HepG2 (cell line): Measurements from ENCODE around the gene CERT1. TPM values are rescaled to one million over a fixed set of nuclear protein-coding genes. Genes with fewer than 3 reads are reported as not detected.

Source experiments
- ATAC-seq: fragments of 200-7000 bp; cut with Tn5 transposase; 3 replicates; pipeline ENCODE4 v1.9.1; 2020; ENCODE audit warnings: mild to moderate bottlenecking, moderate library complexity
- BruUV-seq: library from RNA; stranded (reverse); fragments of 400-500 nt; replicated peaks from 2 replicates; lab custom pipeline; 2021; lab: Mats Ljungman, UMichigan
- CTCF ChIA-PET: fragments of 300-600 bp; formaldehyde crosslinking; extraction: SDS; loops from one replicate; lab custom pipeline; 2021; ENCODE audit warnings: low total read pairs, inconsistent platforms, low intra/inter-chr PET ratio; lab: Yijun Ruan, JAX
- POLR2A ChIA-PET: fragments of 350-600 bp; sonication (Branson Sonifier 250); formaldehyde crosslinking; loops from one replicate; lab custom pipeline; 2020; ENCODE audit warnings: antibody characterized with exemption, inconsistent platforms; lab: Yijun Ruan, JAX
- DNase-seq: peaks from one replicate; pipeline ENCODE4 v3.0.0-alpha.2; 2015; ENCODE audit warnings: low spot score
- FAIRE-seq: peaks from 3 replicates; lab custom pipeline; 2011; peaks lifted over from hg19 to GRCh38; lab: Jason Lieb, UNC
- H2AFZ ChIP-seq: one replicate; pipeline ENCODE4 v1.6.1; 2011; ENCODE audit warnings: low read length, inconsistent platforms
- H3K27ac ChIP-seq: fragments of 300-600 bp; 3 replicates; pipeline ENCODE4 v1.8.0; 2011; ENCODE audit warnings: mixed run types, mild to moderate bottlenecking, mixed read lengths, low read length, inconsistent platforms; ENCODE audit not compliant: insufficient read depth; ENCODE audit errors: extremely low read length
- H3K27me3 ChIP-seq, 2 experiments: fragments of 200-600 bp in 1 of 2; 2 replicates in 1 of 2; 3 replicates in 1 of 2; pipeline versions ENCODE4 v1.6.0 to v1.8.0; 2011; ENCODE audit warnings: low read length in 2 of 2, mild to moderate bottlenecking in 2 of 2, moderate library complexity in 2 of 2, inconsistent platforms in 1 of 2; ENCODE audit not compliant: insufficient read depth in 2 of 2, control insufficient read depth in 1 of 2
- H3K36me3 ChIP-seq, 2 experiments: fragments of 200-600 bp in 1 of 2; replicated peaks in 1 of 2; 2 replicates in 1 of 2; 3 replicates in 1 of 2; pipeline versions ENCODE4 v1.5.1 to v1.8.0; 2011; ENCODE audit warnings: low read length in 2 of 2, inconsistent platforms in 1 of 2; ENCODE audit not compliant: insufficient read depth in 2 of 2, control insufficient read depth in 1 of 2
- H3K4me1 ChIP-seq: 2 replicates; pipeline ENCODE4 v1.5.1; 2012; ENCODE audit warnings: low read length, inconsistent platforms; ENCODE audit not compliant: insufficient read depth
- H3K4me2 ChIP-seq: 2 replicates; pipeline ENCODE4 v1.6.0; 2011; ENCODE audit warnings: low read depth, low read length, inconsistent platforms
- H3K4me3 ChIP-seq, 3 experiments: fragments of 200-600 bp in 1 of 3; sonication (generic), shearing (Covaris generic) in 1 of 3; replicated peaks in 1 of 3; 2 replicates each; pipeline ENCODE4 v1.5.1; 2011 to 2016; ENCODE audit warnings: low read length in 3 of 3, inconsistent platforms in 2 of 3, low read depth in 2 of 3, mild to moderate bottlenecking in 2 of 3, control low read depth in 1 of 3, mixed read lengths in 1 of 3; ENCODE audit not compliant: insufficient read depth in 1 of 3
- H3K79me2 ChIP-seq: one replicate; pipeline ENCODE4 v1.6.1; 2011; ENCODE audit warnings: low read length, inconsistent platforms; ENCODE audit not compliant: insufficient read depth
- H3K9ac ChIP-seq: 2 replicates; pipeline ENCODE4 v1.6.0; 2011; ENCODE audit warnings: mild to moderate bottlenecking, low read depth, low read length, inconsistent platforms; ENCODE audit not compliant: insufficient read depth
- H3K9me3 ChIP-seq: 2 replicates; pipeline ENCODE4 v1.5.1; 2012; ENCODE audit warnings: mild to moderate bottlenecking, low read length
- H4K20me1 ChIP-seq: 2 replicates; pipeline ENCODE4 v1.6.0; 2011; ENCODE audit warnings: inconsistent platforms, mild to moderate bottlenecking, low read length, moderate library complexity; ENCODE audit not compliant: insufficient read depth
- CBX1 ChIP-seq: IDR thresholded peaks from one replicate; pipeline ENCODE4 v1.6.1; 2016; ENCODE audit warnings: antibody characterized with exemption, low read depth
- CREB1 ChIP-seq, 2 experiments: fragments of 450-650 bp in 1 of 2; IDR thresholded peaks; 2 replicates each; pipeline ENCODE4 v1.6.1; 2016 to 2017; ENCODE audit warnings: control low read depth in 1 of 2, mild to moderate bottlenecking in 1 of 2, missing compliant biosample characterization in 1 of 2, missing genetic modification characterization in 1 of 2
- DNMT3B ChIP-seq: conservative IDR thresholded peaks from 2 replicates; pipeline ENCODE4 v1.6.1; 2016; ENCODE audit warnings: missing biosample characterization, control low read depth
- ERF ChIP-seq: IDR thresholded peaks from 2 replicates; pipeline ENCODE4 v1.6.1; 2018; ENCODE audit warnings: missing biosample characterization, missing genetic modification reagents
- ISX ChIP-seq: sonication (generic); formaldehyde crosslinking; conservative IDR thresholded peaks from 2 replicates; pipeline ENCODE4 v1.5.0; 2020; ENCODE audit warnings: missing genetic modification reagents
- TCF7L2 ChIP-seq: IDR thresholded peaks from 2 replicates; pipeline ENCODE4 v1.6.1; 2011; ENCODE audit warnings: mild to moderate bottlenecking, low read depth, low read length, moderate library complexity
- TOE1 ChIP-seq: sonication (generic); formaldehyde crosslinking; IDR thresholded peaks from 2 replicates; pipeline ENCODE4 v1.4.0; 2020; ENCODE audit warnings: mild to moderate bottlenecking, missing genetic modification reagents
- ZMYM3 ChIP-seq: sonication (generic); formaldehyde crosslinking; IDR thresholded peaks from 2 replicates; pipeline ENCODE4 v1.5.1; 2020; ENCODE audit warnings: mild to moderate bottlenecking, missing genetic modification reagents
- ZNF124 ChIP-seq: sonication (generic); formaldehyde crosslinking; IDR thresholded peaks from 2 replicates; pipeline ENCODE4 v1.4.0; 2020; ENCODE audit warnings: missing genetic modification reagents
- ZNF160 ChIP-seq: sonication (generic); formaldehyde crosslinking; IDR thresholded peaks from 2 replicates; pipeline ENCODE4 v1.8.0; 2022; ENCODE audit warnings: mild to moderate bottlenecking, inconsistent platforms, missing genetic modification reagents
- ZNF598 ChIP-seq: sonication (generic); formaldehyde crosslinking; IDR thresholded peaks from 2 replicates; pipeline ENCODE4 v1.5.1; 2020; ENCODE audit warnings: mild to moderate bottlenecking, missing genetic modification reagents, borderline replicate concordance
- ZNF652 ChIP-seq: IDR thresholded peaks from 2 replicates; pipeline ENCODE4 v1.6.1; 2016; ENCODE audit warnings: low read depth, borderline replicate concordance
- WGBS: methylation state at CpG from one replicate; pipeline ENCODE4 v1.1.6; 2017; ENCODE audit warnings: low lambda C conversion rate; 5-methylcytosine and 5-hydroxymethylcytosine counted together
- in situ Hi-C: cut with HindIII; loops from 2 replicates; pipeline ENCODE4 v1.10.0; 2017; ENCODE audit warnings: low pct_unique_long_range_greater_than_20kb; ENCODE audit not compliant: extremely low pct_ligation_motif_present
- intact Hi-C: fragments of 100-400 bp; cut with micrococcal nuclease; formaldehyde crosslinking; loops from one replicate; pipeline ENCODE4 v1.10.0; 2022; ENCODE audit not compliant: unreplicated experiment
- polyA plus RNA-seq, 8 experiments: library from polyadenylated mRNA; depleted of rRNA in 3 of 8; stranded (reverse) in 7 of 8; unstranded in 1 of 8; fragments of >200 nt; fragmentation: Illumina TruSeq in 4 of 8; extraction: Trizol in 4 of 8; gene quantifications; 2 replicates each; pipeline versions ENCODE4 v1.2.1 to v1.2.3, GENCODE V29; 2011 to 2016; ENCODE audit warnings: low read depth in 4 of 8, missing spikeins in 1 of 8, mixed read lengths in 1 of 8; ENCODE audit not compliant: insufficient read depth in 1 of 8
- total RNA-seq, 5 experiments: library from RNA; depleted of rRNA; stranded (reverse); fragments of >200 nt; fragmentation: Illumina TruSeq; extraction: Trizol; gene quantifications; 2 replicates each; pipeline ENCODE4 v1.2.3, GENCODE V29; 2016; ENCODE audit warnings: low read depth in 1 of 5
- TF ChIP-seq, protein P1 (sequence below): sonication (generic); formaldehyde crosslinking; IDR thresholded peaks from 2 replicates; pipeline ENCODE4 v1.4.0; 2020; ENCODE audit warnings: missing genetic modification reagents
- TF ChIP-seq, protein P2 (sequence below): sonication (generic); formaldehyde crosslinking; IDR thresholded peaks from 2 replicates; pipeline ENCODE4 v1.5.1; 2020; ENCODE audit warnings: mild to moderate bottlenecking, missing genetic modification reagents, moderate library complexity

The CERT1 gene
- total and polyA plus RNA-seq, 2 of the 13 experiments (the other 11 are each of a cell fraction or from before 2014, with no cell fraction given) = 8.2 to 12.7 TPM

DNA sequence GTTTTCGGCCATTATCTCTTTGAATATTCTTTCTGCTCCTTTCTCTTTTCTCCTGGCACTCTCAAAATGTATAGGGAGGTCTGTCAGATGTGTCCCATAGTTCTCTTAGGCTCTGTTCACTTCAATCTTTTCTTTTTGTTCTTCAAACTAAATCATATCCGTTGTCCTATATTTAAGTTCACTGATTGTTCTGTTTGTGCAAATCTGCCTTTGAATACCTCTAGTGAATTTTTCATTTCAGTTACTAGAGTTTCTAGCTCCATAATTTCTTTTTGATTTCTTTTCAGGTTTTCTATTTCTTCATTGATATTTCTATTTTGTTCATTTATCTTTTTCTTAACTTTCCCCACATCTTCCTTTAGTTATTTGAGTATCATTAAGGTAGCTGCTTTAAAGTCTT lies 65.4 kb downstream of the CERT1 start:
- CTCF ChIA-PET = no interaction called here
- no peak for DNase-seq
- H3K27ac ChIP-seq = no peak overlapping the region
- H3K27me3 ChIP-seq = no peaks in the 10 kb centered on the region
- H3K9ac ChIP-seq = no peak overlapping the region
- no peaks in the 10 kb centered on the region for H3K79me2 ChIP-seq
- in situ Hi-C loops = no loop called here
- intact Hi-C loops = no loop called here
- ATAC-seq = no peak
- BruUV-seq = no TSS peak
- H4K20me1 ChIP-seq = no peaks in the 10 kb centered on the region
- no peaks in the 10 kb centered on the region; a peak in 1 of 5 replicates for H3K36me3 ChIP-seq
- H3K4me3 ChIP-seq = no peak overlapping the region
- no peak overlapping the region for H2AFZ ChIP-seq
- H3K4me2 ChIP-seq = no peak overlapping the region
- no peaks in the 10 kb centered on the region for H3K4me1 ChIP-seq
- POLR2A ChIA-PET = no interaction called here
- WGBS = 97% methylated on average over 2 of the region's 2 CpGs
- FAIRE-seq = no peak
- no peaks in the 10 kb centered on the region for H3K9me3 ChIP-seq
- TF ChIP-seq ZNF124 = no peak
- peak; percentile 93 for TF ChIP-seq ZNF160 (CRISPR knock-in tag)
- TF ChIP-seq, all 625 proteins: peak for 1

DNA sequence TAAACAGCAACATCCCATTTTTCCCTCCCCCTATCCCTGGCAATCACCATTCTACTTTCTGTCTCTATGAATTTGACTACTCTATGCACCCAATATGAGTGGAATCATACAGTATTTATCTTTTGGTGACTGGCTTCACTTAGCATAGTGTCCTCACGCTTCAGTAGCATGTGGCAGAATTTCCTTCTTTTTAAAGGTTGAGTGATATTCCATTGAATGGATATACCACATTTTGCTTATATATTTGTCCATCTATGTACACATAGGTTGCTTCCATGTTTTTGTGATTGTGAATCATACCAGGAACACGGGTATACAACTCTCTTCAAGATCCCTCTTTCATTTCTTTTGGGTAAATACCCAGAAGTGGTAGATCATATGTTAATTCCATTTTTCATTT lies 69.9 kb downstream of the CERT1 start:
- Histone ChIP-seq H3K4me3 (no peak overlapping the region), H4K20me1 (no peaks in the 10 kb centered on the region), H3K9ac (no peak overlapping the region), H3K27ac (no peak overlapping the region), H3K9me3 (no peaks in the 10 kb centered on the region), H3K4me2 (no peak overlapping the region), H3K27me3 (no peaks in the 10 kb centered on the region), H3K4me1 (no peaks in the 10 kb centered on the region), H3K36me3 (no peaks in the 10 kb centered on the region; a peak in 1 of 5 replicates), H2AFZ (no peak overlapping the region), H3K79me2 (no peaks in the 10 kb centered on the region)
- intact Hi-C loops = no loop called here
- ChIA-PET POLR2A (no interaction called here), CTCF (no interaction called here)
- DNase-seq (no peak), FAIRE-seq (no peak), ATAC-seq (no peak)
- in situ Hi-C loops = no loop called here
- WGBS = 98% methylated on average over 2 of the region's 2 CpGs
- BruUV-seq = no TSS peak
- TF ChIP-seq CBX1 (no peak), ZMYM3 (CRISPR knock-in tag) (no peak), ZNF652 (CRISPR knock-in tag) (no peak), ERF (CRISPR knock-in tag) (no peak), DNMT3B (CRISPR knock-in tag) (no peak), CREB1 (IDR thresholded peaks at IDR 0.05) (no peak), CREB1 (CRISPR knock-in tag; IDR thresholded peaks at IDR 0.05) (no peak), ISX (CRISPR knock-in tag) (no peak), ZNF598 (CRISPR knock-in tag) (no peak), TOE1 (CRISPR knock-in tag) (no peak), TCF7L2 (no peak)
- TF ChIP-seq, protein P1, sequence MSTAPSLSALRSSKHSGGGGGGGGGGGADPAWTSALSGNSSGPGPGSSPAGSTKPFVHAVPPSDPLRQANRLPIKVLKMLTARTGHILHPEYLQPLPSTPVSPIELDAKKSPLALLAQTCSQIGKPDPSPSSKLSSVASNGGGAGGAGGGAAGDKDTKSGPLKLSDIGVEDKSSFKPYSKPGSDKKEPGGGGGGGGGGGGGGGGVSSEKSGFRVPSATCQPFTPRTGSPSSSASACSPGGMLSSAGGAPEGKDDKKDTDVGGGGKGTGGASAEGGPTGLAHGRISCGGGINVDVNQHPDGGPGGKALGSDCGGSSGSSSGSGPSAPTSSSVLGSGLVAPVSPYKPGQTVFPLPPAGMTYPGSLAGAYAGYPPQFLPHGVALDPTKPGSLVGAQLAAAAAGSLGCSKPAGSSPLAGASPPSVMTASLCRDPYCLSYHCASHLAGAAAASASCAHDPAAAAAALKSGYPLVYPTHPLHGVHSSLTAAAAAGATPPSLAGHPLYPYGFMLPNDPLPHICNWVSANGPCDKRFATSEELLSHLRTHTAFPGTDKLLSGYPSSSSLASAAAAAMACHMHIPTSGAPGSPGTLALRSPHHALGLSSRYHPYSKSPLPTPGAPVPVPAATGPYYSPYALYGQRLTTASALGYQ (CRISPR knock-in tag) = no peak
- TF ChIP-seq, protein P2, sequence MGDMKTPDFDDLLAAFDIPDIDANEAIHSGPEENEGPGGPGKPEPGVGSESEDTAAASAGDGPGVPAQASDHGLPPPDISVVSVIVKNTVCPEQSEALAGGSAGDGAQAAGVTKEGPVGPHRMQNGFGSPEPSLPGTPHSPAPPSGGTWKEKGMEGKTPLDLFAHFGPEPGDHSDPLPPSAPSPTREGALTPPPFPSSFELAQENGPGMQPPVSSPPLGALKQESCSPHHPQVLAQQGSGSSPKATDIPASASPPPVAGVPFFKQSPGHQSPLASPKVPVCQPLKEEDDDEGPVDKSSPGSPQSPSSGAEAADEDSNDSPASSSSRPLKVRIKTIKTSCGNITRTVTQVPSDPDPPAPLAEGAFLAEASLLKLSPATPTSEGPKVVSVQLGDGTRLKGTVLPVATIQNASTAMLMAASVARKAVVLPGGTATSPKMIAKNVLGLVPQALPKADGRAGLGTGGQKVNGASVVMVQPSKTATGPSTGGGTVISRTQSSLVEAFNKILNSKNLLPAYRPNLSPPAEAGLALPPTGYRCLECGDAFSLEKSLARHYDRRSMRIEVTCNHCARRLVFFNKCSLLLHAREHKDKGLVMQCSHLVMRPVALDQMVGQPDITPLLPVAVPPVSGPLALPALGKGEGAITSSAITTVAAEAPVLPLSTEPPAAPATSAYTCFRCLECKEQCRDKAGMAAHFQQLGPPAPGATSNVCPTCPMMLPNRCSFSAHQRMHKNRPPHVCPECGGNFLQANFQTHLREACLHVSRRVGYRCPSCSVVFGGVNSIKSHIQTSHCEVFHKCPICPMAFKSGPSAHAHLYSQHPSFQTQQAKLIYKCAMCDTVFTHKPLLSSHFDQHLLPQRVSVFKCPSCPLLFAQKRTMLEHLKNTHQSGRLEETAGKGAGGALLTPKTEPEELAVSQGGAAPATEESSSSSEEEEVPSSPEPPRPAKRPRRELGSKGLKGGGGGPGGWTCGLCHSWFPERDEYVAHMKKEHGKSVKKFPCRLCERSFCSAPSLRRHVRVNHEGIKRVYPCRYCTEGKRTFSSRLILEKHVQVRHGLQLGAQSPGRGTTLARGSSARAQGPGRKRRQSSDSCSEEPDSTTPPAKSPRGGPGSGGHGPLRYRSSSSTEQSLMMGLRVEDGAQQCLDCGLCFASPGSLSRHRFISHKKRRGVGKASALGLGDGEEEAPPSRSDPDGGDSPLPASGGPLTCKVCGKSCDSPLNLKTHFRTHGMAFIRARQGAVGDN (CRISPR knock-in tag) = no peak
